HCT116 (cell line): ENCODE data around the gene SAMD1. TPM values are rescaled to one million over a fixed set of nuclear protein-coding genes. Genes with fewer than 3 reads are reported as not detected.

Experiments used
- ATAC-seq: fragments of 200-7000 bp; cut with Tn5 transposase; 2 replicates; pipeline ENCODE4 v1.9.1; 2020; ENCODE audit warnings: mild to moderate bottlenecking, moderate library complexity
- BruUV-seq: library from RNA; stranded (reverse); fragments of 400-500 nt; replicated peaks from 2 replicates; lab custom pipeline; 2021; lab: Mats Ljungman, UMichigan
- CTCF ChIA-PET: fragments of 300-600 bp; sonication (Branson Sonifier 250); formaldehyde crosslinking; loops from one replicate; lab custom pipeline; 2021; ENCODE audit warnings: antibody characterized with exemption; lab: Charles Lee
- POLR2A ChIA-PET: fragments of 300-600, 350-600 bp; sonication (Branson Sonifier 250); formaldehyde crosslinking; loops from one replicate; lab custom pipeline; 2021; ENCODE audit warnings: antibody characterized with exemption; lab: Charles Lee
- RAD21 ChIA-PET, 2 experiments: fragments of 300-600 bp; sonication (Branson Sonifier 250); formaldehyde crosslinking; loops; one replicate each; lab custom pipeline; 2023; ENCODE audit warnings: low total read pairs in 2 of 2; ENCODE audit not compliant: uncharacterized antibody in 2 of 2, unreplicated experiment in 2 of 2, low non-redundant PET in 1 of 2; lab: Charles Lee
- DNase-seq: peaks from one replicate; pipeline ENCODE4 v3.0.0-alpha.2; 2010; ENCODE audit warnings: low read depth, low spot score
- H2AFZ ChIP-seq: fragments of 200-600 bp; shearing (Covaris generic), sonication (generic); 2 replicates; pipeline ENCODE4 v1.6.1; 2017; ENCODE audit warnings: low read depth, mixed run types, mixed read lengths, antibody characterized with exemption, low read length; ENCODE audit not compliant: poor library complexity, severe bottlenecking
- H3K27ac ChIP-seq: 2 replicates; pipeline ENCODE4 v1.5.1; 2012; ENCODE audit warnings: low read depth, low read length
- H3K27me3 ChIP-seq: fragments of 200-600 bp; sonication (generic); 2 replicates; pipeline ENCODE4 v1.6.1; 2016; ENCODE audit warnings: mixed run types, low read length, mixed read lengths; ENCODE audit not compliant: insufficient read depth
- H3K36me3 ChIP-seq, 2 experiments: fragments of 200-500 bp in 1 of 2; fragments of 200-600 bp in 1 of 2; sonication (Bioruptor generic) in 1 of 2; sonication (generic) in 1 of 2; 2 replicates each; pipeline versions ENCODE4 v1.5.1 to v1.6.1; 2014 to 2016; ENCODE audit warnings: low read length in 2 of 2, inconsistent platforms in 1 of 2, mixed read lengths in 1 of 2, mixed run types in 1 of 2; ENCODE audit not compliant: insufficient read depth in 2 of 2, control insufficient read depth in 1 of 2
- H3K4me1 ChIP-seq, 2 experiments: fragments of 200-600 bp in 1 of 2; sonication (generic) in 1 of 2; 2 replicates each; pipeline versions ENCODE4 v1.5.1 to v1.6.1; 2012 to 2017; ENCODE audit warnings: low read length in 2 of 2, inconsistent platforms in 1 of 2, mild to moderate bottlenecking in 1 of 2, mixed read lengths in 1 of 2, mixed run types in 1 of 2, moderate library complexity in 1 of 2; ENCODE audit not compliant: insufficient read depth in 2 of 2, control insufficient read depth in 1 of 2
- H3K4me2 ChIP-seq: fragments of 200-600 bp; sonication (generic); 2 replicates; pipeline ENCODE4 v1.6.1; 2017; ENCODE audit warnings: mixed run types, low read length, mixed read lengths
- H3K4me3 ChIP-seq, 2 experiments: fragments of 200-600 bp in 1 of 2; sonication (generic) in 1 of 2; replicated peaks in 1 of 2; 2 replicates each; pipeline ENCODE4 v1.5.1; 2011 to 2016; ENCODE audit warnings: low read length in 2 of 2, control low read depth in 1 of 2, low read depth in 1 of 2, mild to moderate bottlenecking in 1 of 2, mixed read lengths in 1 of 2, mixed run types in 1 of 2
- H3K79me2 ChIP-seq: fragments of 200-600 bp; sonication (generic); 2 replicates; pipeline ENCODE4 v1.6.1; 2017; ENCODE audit warnings: mild to moderate bottlenecking, mixed run types, low read length, moderate library complexity, mixed read lengths; ENCODE audit not compliant: insufficient read depth
- H3K9ac ChIP-seq: fragments of 200-600 bp; sonication (generic); 2 replicates; pipeline ENCODE4 v1.6.1; 2016; ENCODE audit warnings: low read length, mixed read lengths
- H3K9me2 ChIP-seq: fragments of 200-600 bp; sonication (generic), shearing (Covaris generic); 2 replicates; pipeline ENCODE4 v1.6.1; 2017; ENCODE audit warnings: mixed run types, mild to moderate bottlenecking, moderate library complexity; ENCODE audit not compliant: insufficient read depth
- H3K9me3 ChIP-seq, 2 experiments: fragments of 200-500 bp in 1 of 2; fragments of 200-600 bp in 1 of 2; sonication (Bioruptor generic) in 1 of 2; sonication (generic) in 1 of 2; 2 replicates each; pipeline ENCODE4 v1.6.1; 2014 to 2017; ENCODE audit warnings: low read length in 2 of 2, mixed read lengths in 2 of 2, inconsistent platforms in 1 of 2, low read depth in 1 of 2, mild to moderate bottlenecking in 1 of 2, mixed run types in 1 of 2, moderate library complexity in 1 of 2; ENCODE audit not compliant: control insufficient read depth in 1 of 2, insufficient read depth in 1 of 2
- H4K20me1 ChIP-seq: fragments of 200-600 bp; sonication (generic), shearing (Covaris generic); 2 replicates; pipeline ENCODE4 v1.6.1; 2017; ENCODE audit warnings: mixed run types, mild to moderate bottlenecking, moderate library complexity; ENCODE audit not compliant: insufficient read depth
- EGR1 ChIP-seq: IDR thresholded peaks from 2 replicates; pipeline ENCODE4 v1.6.1; 2012; ENCODE audit warnings: low read depth
- ELF1 ChIP-seq: IDR thresholded peaks from 2 replicates; pipeline ENCODE4 v1.6.1; 2012; ENCODE audit warnings: low read depth, borderline replicate concordance
- EZH2 ChIP-seq: fragments of 200-600 bp; sonication (generic); IDR thresholded peaks from 2 replicates; pipeline ENCODE4 v1.6.1; 2017; ENCODE audit warnings: antibody characterized with exemption, mixed run types
- EZH2phosphoT487 ChIP-seq: fragments of 200-600 bp; IDR thresholded peaks from 2 replicates; pipeline ENCODE4 v1.6.1; 2018; ENCODE audit warnings: antibody characterized with exemption, borderline replicate concordance
- FOSL1 ChIP-seq: IDR thresholded peaks from 2 replicates; pipeline ENCODE4 v1.6.1; 2012; ENCODE audit warnings: low read depth
- JUND ChIP-seq: IDR thresholded peaks from 2 replicates; pipeline ENCODE4 v1.6.1; 2012
- POLR2A ChIP-seq: IDR thresholded peaks from 2 replicates; pipeline ENCODE4 v1.7.0; 2011; ENCODE audit warnings: borderline replicate concordance; ENCODE audit not compliant: insufficient read depth, insufficient read length; ENCODE audit errors: extremely low read depth
- POLR2AphosphoS5 ChIP-seq: IDR thresholded peaks from 2 replicates; pipeline ENCODE4 v1.6.1; 2011; ENCODE audit warnings: mild to moderate bottlenecking, low read depth, low read length, moderate library complexity
- RAD21 ChIP-seq: IDR thresholded peaks from 2 replicates; pipeline ENCODE4 v1.6.1; 2012; ENCODE audit warnings: low read depth, mild to moderate bottlenecking
- SIN3A ChIP-seq: IDR thresholded peaks from 2 replicates; pipeline ENCODE4 v1.6.1; 2012; ENCODE audit warnings: low read depth
- SP1 ChIP-seq: IDR thresholded peaks from 2 replicates; pipeline ENCODE4 v1.6.1; 2012; ENCODE audit warnings: low read depth
- SRF ChIP-seq: IDR thresholded peaks from 2 replicates; pipeline ENCODE4 v1.6.1; 2012; ENCODE audit warnings: low read depth
- TCF7L2 ChIP-seq: IDR thresholded peaks from 2 replicates; pipeline ENCODE4 v1.7.0; 2011; ENCODE audit warnings: borderline replicate concordance, inconsistent platforms; ENCODE audit not compliant: insufficient read depth, insufficient read length; ENCODE audit errors: extremely low read depth
- YY1 ChIP-seq: IDR thresholded peaks from 2 replicates; pipeline ENCODE4 v1.6.1; 2011; ENCODE audit warnings: low read length, low read depth, moderate library complexity, mild to moderate bottlenecking; ENCODE audit not compliant: insufficient replicate concordance; ENCODE audit errors: extremely low read depth
- ZBTB33 ChIP-seq: IDR thresholded peaks from 2 replicates; pipeline ENCODE4 v1.6.1; 2011; ENCODE audit warnings: mild to moderate bottlenecking, low read length, moderate library complexity; ENCODE audit not compliant: insufficient replicate concordance; ENCODE audit errors: extremely low read depth
- ZFX ChIP-seq: fragments of 450-650 bp; IDR thresholded peaks from 2 replicates; pipeline ENCODE4 v1.6.1; 2017
- ZNF274 ChIP-seq: fragments of 200-500 bp; sonication (Bioruptor generic); IDR thresholded peaks from 2 replicates; pipeline ENCODE4 v1.6.1; 2014; ENCODE audit warnings: mild to moderate bottlenecking, low read depth, low read length, inconsistent platforms
- intact Hi-C: fragments of 100-400 bp; cut with micrococcal nuclease; formaldehyde crosslinking; loops from 2 replicates; pipeline ENCODE4 v1.10.0; 2022
- total RNA-seq: library from RNA; stranded (reverse); gene quantifications from one replicate; pipeline ENCODE4 v1.2.1, GENCODE V29; 2021; ENCODE audit not compliant: unreplicated experiment
- TF ChIP-seq, protein P1 (sequence below): IDR thresholded peaks from 2 replicates; pipeline ENCODE4 v1.6.1; 2012
- TF ChIP-seq, protein P2 (sequence below): IDR thresholded peaks from 2 replicates; pipeline ENCODE4 v1.6.1; 2012; ENCODE audit warnings: low read depth
- TF ChIP-seq, protein P3 (sequence below), 3 experiments: fragments of 200-600 bp in 1 of 3; sonication (generic) in 1 of 3; IDR thresholded peaks in 2 of 3; conservative IDR thresholded peaks in 1 of 3; 2 replicates each; pipeline ENCODE4 v1.5.1; 2012 to 2017; ENCODE audit warnings: low read depth in 2 of 3, low read length in 2 of 3, antibody characterized with exemption in 1 of 3, borderline replicate concordance in 1 of 3, control low read depth in 1 of 3, mild to moderate bottlenecking in 1 of 3, mixed read lengths in 1 of 3, mixed run types in 1 of 3, moderate library complexity in 1 of 3; ENCODE audit not compliant: insufficient read depth in 1 of 3

Gene SAMD1
- total RNA-seq, 1 experiment from 2014 or later = 62.9 TPM

DNA sequence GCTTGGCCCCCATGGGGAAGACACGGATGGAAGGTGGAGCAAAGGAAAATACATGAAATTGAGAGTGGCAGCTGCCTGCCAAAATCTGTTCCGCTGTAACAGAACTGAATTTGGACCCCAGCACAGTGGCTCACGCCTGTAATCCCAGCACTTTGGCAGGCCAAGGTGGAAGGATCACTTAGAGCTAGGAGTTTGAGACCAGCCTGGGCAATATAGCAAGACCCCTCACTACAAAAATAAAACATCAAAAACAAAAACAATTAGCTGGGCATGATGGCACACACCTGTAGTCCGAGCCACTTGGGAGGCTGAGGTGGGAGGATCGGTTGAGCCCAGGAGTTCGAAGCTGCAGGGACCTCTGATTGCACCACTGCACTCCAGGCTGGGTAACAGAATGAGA, 38.1 kb downstream of the SAMD1 start:
- POLR2A ChIA-PET = interaction anchor here (0.6 kb wide), 1 partner anchor 29 kb away, joined by 3 read pairs; no protein-coding TSS in a partner anchor
- DNase-seq (no peak), ATAC-seq (no peak)
- H3K27ac ChIP-seq = no peak overlapping the region
- H3K9me3 ChIP-seq = no peaks in the 10 kb centered on the region
- peaks cover 0 to 6% of the 10 kb centered on the region in 2 experiments; a peak in 1 of 4 replicates for H3K4me1 ChIP-seq
- H4K20me1 ChIP-seq = no peaks in the 10 kb centered on the region
- BruUV-seq = TSS peak; percentile 91
- RAD21 ChIA-PET = no interaction called here
- no peak overlapping the region for H2AFZ ChIP-seq
- H3K9me2 ChIP-seq = no peaks in the 10 kb centered on the region
- H3K27me3 ChIP-seq = no peaks in the 10 kb centered on the region
- intact Hi-C loops = no loop called here
- no peaks in the 10 kb centered on the region for H3K79me2 ChIP-seq
- CTCF ChIA-PET = interaction anchor here (1.2 kb wide), 1 partner anchor 10 kb away, joined by 7 read pairs; no protein-coding TSS in a partner anchor
- no peak overlapping the region for H3K4me2 ChIP-seq
- peaks cover 0 to 6% of the 10 kb centered on the region in 2 experiments; a peak in 2 of 4 replicates for H3K36me3 ChIP-seq
- TF ChIP-seq ZNF274 = no peak
- TF ChIP-seq, protein P1, sequence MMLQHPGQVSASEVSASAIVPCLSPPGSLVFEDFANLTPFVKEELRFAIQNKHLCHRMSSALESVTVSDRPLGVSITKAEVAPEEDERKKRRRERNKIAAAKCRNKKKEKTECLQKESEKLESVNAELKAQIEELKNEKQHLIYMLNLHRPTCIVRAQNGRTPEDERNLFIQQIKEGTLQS = no peak
- no peak for TF ChIP-seq EZH2
- no peak for TF ChIP-seq ZBTB33
- TF ChIP-seq FOSL1 = no peak
- no peak for TF ChIP-seq YY1
- TF ChIP-seq TCF7L2 = no peak
- no peak for TF ChIP-seq SRF
- no peak for TF ChIP-seq JUND
- no peak for TF ChIP-seq RAD21
- no peak for TF ChIP-seq ZFX
- TF ChIP-seq, protein P2, sequence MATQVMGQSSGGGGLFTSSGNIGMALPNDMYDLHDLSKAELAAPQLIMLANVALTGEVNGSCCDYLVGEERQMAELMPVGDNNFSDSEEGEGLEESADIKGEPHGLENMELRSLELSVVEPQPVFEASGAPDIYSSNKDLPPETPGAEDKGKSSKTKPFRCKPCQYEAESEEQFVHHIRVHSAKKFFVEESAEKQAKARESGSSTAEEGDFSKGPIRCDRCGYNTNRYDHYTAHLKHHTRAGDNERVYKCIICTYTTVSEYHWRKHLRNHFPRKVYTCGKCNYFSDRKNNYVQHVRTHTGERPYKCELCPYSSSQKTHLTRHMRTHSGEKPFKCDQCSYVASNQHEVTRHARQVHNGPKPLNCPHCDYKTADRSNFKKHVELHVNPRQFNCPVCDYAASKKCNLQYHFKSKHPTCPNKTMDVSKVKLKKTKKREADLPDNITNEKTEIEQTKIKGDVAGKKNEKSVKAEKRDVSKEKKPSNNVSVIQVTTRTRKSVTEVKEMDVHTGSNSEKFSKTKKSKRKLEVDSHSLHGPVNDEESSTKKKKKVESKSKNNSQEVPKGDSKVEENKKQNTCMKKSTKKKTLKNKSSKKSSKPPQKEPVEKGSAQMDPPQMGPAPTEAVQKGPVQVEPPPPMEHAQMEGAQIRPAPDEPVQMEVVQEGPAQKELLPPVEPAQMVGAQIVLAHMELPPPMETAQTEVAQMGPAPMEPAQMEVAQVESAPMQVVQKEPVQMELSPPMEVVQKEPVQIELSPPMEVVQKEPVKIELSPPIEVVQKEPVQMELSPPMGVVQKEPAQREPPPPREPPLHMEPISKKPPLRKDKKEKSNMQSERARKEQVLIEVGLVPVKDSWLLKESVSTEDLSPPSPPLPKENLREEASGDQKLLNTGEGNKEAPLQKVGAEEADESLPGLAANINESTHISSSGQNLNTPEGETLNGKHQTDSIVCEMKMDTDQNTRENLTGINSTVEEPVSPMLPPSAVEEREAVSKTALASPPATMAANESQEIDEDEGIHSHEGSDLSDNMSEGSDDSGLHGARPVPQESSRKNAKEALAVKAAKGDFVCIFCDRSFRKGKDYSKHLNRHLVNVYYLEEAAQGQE = no peak
- TF ChIP-seq SIN3A = no peak
- no peak for TF ChIP-seq EGR1
- no peak for TF ChIP-seq POLR2AphosphoS5
- no peak for TF ChIP-seq SP1
- no peak for TF ChIP-seq EZH2phosphoT487
- TF ChIP-seq ELF1 = no peak
- TF ChIP-seq, protein P3, sequence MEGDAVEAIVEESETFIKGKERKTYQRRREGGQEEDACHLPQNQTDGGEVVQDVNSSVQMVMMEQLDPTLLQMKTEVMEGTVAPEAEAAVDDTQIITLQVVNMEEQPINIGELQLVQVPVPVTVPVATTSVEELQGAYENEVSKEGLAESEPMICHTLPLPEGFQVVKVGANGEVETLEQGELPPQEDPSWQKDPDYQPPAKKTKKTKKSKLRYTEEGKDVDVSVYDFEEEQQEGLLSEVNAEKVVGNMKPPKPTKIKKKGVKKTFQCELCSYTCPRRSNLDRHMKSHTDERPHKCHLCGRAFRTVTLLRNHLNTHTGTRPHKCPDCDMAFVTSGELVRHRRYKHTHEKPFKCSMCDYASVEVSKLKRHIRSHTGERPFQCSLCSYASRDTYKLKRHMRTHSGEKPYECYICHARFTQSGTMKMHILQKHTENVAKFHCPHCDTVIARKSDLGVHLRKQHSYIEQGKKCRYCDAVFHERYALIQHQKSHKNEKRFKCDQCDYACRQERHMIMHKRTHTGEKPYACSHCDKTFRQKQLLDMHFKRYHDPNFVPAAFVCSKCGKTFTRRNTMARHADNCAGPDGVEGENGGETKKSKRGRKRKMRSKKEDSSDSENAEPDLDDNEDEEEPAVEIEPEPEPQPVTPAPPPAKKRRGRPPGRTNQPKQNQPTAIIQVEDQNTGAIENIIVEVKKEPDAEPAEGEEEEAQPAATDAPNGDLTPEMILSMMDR (IDR thresholded peaks at IDR 0.05 in 2 of 3, conservative IDR thresholded peaks at IDR 0.05 in 1 of 3; ENCODE audit: borderline replicate concordance in 1 of 3, insufficient read depth in 1 of 3, low read depth in 2 of 3, low read length in 2 of 3) = no peak
- TF ChIP-seq POLR2A = no peak
- no peak overlapping the region for H3K4me3 ChIP-seq
- H3K9ac ChIP-seq = no peak overlapping the region
